GM21528 (cell line): ENCODE measurements around the gene DUSP2.
"Not testable (repeated sequence)": the region's sequence is repeated elsewhere in the genome, so short reads cannot be mapped to it uniquely, and the experiment has no call there.

Experiments
- ATAC-seq: cut with Tn5 transposase; IDR thresholded peaks from one replicate; pipeline ENCODE4 v1.9.1; 2021; ENCODE audit warnings: mild to moderate bottlenecking, moderate library complexity; ENCODE audit not compliant: unreplicated experiment, low FRiP score

The DUSP2 gene

DNA sequence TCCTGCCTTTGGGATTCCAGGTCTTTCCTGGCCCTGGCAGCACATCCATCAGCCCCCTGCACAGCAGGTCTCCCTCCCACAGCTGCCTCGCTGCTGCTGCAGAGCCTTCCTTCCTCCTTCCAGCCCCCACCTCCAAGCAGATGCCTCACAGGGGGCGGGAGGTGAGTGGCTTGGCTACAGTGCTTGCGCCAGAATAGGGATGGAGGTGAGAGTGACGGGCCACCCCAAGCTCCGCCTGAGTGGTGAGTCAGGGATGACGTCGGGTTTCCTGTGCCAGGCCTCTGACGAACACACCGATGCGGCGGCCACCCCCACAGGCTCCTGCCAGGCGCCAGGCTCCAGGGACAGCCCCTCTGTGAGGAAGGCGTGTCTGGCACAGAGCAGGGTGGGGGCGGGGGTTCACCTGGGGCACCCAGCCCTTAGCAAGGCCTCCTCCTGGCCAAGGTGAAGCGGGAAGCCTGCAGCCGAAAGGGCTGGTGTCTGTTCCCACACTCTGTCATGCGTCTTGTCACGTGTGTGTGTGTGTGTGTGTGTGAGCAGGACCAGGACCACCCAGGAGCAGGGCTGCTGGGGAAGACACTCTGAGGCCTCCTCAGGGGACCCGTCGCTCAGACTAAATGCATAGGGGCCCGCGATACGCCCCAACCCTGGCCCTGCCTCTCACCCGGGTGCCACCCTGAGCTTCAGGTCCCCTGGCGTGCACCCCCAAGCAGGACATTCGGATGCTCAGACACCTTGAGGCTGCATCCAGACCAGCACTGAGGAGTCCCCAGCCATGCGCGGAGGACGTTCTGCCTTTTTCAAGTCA lies 3.4 kb upstream of the DUSP2 start:
- peak; percentile 39 for ATAC-seq

DNA sequence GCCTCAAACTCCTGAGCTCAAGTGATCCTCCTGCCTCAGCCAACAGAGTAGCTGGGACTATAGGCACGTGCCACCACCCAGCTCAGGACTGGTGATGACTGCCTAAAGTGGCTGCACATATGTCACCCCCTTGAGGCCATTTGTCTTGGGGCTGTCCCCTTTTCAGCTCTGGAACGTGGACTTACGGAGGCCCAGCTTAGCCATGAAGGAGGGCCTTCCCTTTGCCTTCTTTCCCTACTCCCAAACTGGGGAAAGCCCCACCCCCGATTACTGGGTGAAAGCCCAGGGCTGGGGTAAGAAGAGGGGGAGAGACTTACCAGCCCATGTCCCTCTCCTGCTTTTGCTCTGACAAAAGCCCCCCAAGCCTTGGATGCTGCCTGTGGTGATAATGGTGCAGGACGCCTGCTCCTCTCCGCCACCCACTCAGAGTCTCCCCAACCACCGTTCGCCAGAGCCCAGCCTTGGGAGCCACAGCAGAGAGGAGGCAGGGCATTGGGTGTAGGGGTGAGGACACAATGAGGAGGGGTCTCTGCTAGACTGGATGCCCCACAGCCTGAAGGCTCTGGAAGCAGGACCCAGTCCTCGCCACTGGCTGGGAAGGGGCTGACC lies 2.5 kb upstream of the DUSP2 start:
- no peak for ATAC-seq

DNA sequence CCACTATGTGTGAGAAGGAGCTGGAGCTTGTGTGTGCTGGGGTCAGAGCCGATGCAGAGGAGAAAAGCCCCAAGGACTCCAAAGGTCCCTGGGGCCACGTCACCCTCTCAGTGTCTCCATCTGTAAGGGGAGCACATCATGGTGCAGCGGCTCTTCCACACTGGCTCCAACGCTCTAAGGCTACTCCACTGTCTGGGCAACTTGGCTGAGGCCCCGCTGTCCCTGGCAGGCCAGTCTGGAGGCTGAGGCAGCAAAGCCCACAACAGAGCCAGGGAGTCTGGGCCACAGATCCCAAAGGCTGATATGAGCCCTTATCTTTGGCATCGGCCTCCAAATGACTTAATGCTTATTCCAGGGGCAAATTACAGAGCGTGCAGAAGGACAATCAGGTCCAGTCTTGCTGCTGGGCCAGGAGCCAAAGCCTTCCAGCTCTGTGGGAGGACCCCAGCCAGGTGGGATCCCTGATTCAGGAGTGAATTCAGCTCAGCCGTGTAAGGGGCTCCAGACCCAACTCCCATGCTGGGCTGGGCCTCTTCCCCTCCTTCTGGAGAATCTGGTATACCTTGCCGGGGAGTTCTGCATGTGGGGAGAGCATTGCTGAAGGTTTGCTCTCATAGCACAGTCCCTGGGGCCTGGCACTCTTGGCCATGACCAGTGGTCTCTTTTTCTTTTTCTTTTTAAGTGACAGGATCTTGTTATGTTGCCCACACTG lies 1.8 kb upstream of the DUSP2 start:
- no peak for ATAC-seq

DNA sequence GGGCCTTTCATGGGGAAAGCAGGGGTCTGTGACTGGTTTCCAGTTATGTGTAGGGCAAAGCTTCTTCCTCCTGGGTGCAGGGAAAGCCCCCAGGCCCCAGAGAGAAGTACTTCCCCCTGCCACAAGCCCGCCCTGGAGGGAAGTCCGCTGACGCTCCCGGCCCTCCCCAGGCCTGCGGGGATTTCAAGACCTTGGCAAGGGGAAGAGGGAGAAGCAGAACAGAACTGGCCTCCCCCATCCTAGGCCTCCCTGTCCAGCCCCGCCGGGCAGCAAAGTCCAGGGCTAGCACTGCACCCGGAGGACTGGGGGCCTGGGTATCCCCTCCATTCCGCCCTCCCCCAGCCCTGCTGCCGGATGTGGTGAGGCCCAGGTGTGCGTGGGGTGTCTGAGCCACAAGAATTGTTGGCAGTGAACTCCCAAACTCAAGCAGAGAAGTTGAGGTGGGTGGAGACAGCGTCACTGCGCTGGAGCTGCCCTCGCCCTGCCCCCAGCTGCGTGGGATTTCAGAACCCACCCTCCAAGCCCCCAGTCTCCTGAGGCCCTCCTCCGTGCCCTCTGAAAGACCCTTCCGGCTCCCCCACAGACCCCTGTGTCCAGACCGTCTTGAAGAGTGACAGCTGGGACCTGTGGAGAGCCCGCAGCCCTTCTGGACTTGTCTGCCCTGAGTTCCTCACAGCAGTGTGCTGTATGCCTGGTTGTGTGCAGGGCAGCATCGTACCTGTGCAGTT lies 1.1 kb upstream of the DUSP2 start:
- ATAC-seq, result peak; percentile 31

DNA sequence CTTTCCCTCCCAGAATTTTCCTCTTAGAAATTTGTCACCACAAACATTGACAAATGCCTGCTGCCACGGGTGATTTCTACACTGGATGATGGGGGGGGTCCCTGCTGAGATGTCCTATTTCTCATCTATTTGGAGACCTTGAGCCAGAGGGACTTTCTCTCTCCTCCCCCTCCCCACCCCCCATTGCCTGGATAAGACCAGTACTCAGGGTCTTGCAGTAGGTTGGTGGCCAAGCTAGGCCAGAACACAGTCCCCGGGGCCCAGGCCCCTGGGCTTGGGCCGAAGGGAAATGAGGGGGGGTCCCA lies 560 bp upstream of the DUSP2 start:
- no peak for ATAC-seq

DNA sequence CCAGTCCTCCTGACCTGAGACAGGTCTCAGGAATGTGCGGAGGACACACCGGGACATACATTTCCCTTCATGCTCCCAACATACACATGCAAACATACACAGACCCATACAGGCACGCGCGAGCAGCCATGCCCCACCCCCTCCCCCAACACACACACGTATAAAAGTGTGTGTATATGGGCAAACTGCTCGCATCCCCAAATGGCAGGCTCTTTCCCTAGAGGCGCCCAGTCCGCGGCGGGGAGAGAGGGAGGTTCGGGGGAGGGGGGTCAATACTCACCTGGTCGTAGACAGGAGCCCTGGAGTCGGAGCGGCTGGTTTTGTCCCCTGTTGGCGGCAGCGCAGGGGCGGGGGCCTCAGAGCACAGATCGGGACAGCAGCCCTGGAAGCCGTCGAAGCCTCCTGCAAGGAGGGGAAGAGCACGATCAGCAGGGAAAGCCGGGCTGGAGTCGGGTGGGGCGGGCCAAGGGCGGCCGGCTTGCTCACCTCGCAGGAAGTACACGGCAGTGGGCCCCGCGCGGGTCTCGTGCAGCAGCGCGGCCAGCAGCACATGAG lies 682 bp downstream of the DUSP2 start:
- no peak for ATAC-seq

DNA sequence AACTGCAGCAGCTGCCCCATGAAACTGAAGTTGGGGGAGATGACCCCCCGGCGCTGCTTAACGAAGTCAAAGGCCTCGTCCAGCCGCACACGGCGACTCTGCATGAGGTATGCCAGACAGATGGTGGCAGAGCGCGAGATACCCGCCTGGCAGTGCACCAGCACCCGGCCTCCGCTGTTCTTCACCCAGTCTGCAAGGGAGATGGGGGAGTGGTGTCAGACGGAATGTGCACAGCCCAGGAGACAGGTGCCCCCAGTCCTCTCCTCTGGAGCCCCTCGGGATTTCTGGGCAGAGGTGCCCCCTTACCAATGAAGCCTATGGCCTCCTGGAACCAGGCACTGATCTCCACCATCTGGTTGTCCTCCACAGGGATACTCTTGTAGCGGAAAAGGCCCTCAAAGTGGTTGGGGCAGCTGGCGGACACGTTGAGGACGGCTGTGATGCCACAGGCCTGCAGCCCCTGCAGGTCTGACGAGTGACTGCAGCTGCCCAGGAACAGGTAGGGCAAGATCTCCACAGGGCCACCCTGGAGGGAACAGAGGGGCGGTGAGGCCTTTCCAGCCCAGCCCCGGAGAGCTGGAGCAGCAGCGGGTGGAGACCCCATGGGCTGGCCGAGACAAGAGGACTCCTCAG lies 1.3 kb downstream of the DUSP2 start:
- no peak for ATAC-seq

DNA sequence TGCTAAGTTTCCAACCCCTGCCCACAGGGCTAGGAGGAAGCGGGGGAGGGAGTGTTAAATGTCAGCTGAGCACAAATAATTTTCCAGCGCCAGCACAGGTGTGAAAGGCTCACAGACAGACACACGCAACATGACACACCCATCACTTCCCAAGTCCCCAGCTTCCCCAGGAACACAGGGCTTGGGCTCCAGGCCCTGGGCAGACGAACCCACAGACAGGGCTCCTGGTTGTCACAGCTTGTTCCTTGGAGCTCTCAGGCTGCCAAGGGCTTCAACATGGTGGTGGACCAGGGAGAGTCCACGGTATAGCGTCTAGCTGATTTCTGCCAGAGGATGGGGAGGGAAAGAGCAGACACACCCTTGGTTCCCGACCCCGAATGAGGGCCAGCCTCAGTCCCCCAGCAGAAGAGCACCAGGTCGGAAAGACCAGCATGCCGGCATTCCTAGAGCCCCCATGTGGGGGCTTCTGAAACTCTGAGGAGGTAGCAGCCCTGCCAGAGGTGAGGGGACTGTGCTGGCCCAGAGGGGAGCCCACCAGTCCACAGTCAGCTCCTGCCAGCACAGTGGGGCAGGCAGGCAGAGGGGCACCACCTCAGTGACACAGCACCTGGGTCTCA lies 1.9 kb downstream of the DUSP2 start:
- no peak for ATAC-seq

DNA sequence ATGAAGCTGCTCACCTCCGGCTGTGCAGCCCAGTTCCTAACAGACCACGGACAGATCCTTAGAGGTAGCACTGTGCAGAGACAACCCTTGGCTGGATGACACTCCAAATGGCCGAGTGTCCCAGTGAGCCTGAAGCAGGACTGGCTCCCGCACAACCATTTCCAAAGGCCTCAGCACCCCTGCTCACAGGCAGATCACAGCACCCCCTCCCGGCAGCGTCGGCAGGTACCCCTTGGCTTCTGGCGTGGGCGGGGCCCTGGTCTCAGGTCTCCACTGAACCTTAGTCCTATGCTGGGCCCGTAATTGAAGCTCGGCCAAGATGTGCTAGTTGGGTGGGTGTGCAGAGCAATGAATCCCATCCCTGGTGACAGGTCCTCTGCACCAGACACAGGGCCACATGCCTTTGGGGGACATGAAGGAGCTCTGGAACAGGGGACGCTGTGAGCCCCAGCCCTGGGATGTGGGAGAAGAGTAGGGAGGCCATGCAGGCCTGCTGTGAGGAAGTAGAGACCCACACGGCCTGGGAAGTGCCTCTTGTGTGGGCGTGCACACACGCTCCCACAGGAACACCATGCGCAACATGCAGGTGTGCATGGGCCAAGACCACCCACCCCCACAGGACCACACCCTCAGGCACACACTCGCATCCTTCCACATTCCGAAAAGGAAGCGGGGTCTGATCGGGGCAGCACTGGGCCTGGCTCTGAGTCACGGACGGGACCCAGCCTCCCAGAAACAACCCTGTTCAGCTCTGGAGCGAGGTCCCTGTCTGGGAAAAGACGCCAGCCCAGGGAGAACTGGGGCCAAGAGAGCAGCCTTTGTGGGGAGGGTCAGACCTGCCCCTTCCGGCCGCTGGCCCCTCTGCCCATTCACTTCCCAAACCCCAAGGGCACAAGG lies 2.8 kb downstream of the DUSP2 start:
- ATAC-seq, result no peak

DNA sequence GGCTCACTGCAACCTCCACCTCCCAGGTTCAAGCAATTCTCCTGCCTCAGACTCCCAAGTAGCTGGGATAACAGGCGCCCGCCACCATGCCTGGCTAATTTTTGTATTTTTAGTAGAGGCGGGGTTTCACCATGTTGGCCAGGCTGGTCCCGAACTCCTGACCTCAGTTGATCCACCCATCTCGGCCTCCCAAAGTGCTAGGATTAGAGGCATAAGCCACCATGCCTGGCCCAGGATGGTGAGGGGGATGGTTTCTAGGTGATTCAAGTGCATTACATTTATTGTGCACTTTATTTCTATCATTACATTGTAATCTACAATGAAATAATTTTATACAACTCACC lies 3.6 kb downstream of the DUSP2 start:
- ATAC-seq, result not testable (repeated sequence)

DNA sequence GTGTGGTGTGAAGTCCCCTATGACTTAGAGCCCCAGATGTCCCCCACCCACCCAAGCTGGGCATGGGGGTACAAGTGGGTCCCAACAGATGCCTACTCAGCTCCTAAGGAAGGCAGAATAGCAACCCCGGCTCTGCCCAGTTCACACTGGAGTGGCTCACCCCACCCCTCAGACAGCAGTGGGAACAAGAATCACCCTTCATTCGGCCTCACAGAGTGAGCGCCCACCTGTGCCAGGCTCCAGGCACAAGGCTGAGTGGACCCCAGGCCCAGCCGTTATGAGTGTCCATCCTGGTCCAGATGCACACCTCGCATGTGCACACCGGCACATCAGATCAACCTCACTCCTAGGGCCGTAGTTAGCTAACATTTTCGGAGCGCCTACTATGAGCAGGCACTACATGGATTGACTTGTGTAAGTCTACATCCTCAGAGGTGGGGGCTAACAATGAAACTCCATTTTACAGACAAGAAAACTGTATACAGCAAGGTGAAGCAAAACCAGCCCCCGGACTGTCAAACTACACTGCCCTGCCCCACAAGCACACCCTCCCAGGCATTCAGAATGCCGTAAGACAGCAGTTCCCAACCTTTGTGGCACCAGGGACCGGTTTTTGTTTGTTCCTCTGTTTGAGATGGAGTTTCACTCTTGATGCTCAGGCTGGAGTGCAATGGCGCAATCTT lies 4.2 kb downstream of the DUSP2 start:
- no peak for ATAC-seq

DNA sequence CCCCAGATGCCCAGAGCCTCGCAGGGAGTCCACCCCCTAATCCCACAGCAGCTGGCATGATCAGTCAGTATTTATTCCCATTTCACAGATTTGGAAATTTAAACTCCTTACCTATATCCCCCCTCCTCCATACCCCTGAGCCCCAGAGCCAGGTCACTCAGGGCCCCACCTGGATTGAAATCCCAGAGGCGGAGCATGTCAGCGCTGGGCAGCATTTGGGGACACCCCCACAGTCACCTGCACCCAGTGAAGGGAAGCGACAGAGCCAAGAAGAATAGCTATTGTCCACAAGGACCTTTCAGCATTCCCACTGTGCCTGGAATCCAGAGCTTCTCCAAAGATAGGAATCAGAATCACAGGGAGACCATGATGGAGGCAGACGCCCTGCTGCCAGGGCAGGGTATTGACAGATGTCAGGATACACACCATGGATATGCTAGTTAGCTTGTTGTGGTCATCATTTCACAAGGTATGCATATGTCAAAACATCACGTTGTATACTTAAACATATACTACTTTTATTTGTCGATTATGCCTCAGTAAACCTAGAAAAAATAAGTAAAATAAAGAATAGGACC lies 6.0 kb downstream of the DUSP2 start:
- no peak for ATAC-seq

DNA sequence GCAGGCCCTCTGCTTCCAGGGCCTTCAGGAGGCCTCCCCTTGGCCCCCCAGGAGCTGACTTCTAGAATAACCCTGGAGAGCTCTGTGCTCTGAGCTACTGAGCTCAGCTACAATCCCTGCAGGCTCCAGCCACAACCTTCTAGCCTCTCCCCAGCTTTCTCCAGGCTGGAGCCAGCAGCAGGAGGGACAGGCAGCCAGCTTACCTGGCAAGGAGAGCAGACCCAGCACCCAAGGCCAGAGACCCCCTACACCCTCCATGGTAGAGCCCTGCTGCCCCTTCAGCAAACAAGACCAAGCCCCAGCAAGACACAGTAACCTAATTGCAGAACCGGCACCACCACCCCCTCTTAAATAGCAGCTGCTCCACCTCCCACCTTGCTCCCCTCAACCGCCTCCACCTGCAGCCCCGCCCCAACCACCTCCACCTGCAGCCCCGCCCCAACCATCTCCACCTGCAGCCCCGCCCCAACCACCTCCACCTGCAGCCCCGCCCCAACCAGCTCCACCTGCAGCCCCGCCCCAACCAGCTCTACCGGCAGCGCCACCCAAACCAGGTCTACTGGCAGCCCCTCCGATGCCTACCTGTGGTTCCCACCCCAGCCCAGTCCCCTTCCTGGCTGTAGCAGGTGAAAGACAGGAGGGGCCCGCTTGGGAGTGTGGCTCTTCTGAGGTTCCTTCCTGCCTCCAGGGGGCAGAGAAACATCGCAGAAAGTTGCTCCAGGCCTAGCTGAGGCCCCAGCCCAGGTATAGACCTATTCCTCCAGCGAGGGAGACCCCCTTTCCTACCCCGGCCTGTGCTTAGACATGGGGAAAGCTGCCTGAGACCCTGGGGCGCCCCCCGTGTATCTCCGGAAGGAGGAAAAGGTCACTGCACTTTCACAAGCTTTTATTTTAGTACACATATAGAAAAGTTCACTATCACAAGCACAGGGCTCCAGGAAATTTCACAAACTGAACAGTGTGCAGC lies 6.8 kb downstream of the DUSP2 start, which contains the start of gene ASTL:
Gene ASTL, minus strand, starts transcription at position 324 of the 967 bp plus-strand sequence. Its CDS starts 66 bp downstream, at position 258.
- ATAC-seq, result no peak

DNA sequence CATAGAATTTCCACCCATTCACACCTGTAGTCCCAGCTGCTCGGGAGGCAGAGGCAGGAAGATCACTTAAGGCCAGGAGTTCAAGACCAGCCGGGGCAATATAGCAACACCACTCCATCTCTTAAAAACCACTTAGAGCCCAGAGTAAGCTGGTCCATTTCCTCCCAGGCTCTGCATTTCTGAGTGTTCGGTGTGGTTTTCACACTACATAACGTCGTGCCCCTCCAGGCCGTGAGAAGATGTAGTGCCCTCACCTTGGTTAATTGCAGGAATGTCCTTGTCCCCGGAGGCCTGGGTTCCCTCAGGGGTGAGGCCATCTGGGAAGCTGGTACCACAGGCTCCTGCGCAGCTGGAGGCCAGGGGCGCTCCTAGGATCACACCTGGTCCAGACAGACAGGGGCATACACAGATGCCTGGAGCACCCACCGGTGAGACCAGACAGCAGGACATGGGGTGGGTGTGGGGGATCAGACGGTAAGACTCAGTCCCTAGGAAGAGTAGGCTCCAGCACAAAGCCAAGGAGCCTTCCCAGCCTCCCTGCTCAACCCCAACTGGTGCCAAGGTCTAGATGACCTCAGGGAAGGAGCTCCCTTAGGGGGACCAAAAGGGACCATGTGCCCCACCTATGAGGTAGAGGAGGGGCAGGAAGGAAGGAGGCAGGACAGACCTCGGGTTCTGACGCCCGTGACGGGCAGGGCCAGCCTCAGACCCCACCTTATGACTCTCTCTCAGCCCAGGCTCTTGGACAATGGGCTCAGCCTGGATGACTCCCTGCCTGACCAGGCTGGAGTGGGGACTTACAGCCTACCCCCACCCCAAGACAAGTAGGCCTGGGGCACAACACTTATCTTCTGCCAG lies 7.7 kb downstream of the DUSP2 start:
- no peak for ATAC-seq

DNA sequence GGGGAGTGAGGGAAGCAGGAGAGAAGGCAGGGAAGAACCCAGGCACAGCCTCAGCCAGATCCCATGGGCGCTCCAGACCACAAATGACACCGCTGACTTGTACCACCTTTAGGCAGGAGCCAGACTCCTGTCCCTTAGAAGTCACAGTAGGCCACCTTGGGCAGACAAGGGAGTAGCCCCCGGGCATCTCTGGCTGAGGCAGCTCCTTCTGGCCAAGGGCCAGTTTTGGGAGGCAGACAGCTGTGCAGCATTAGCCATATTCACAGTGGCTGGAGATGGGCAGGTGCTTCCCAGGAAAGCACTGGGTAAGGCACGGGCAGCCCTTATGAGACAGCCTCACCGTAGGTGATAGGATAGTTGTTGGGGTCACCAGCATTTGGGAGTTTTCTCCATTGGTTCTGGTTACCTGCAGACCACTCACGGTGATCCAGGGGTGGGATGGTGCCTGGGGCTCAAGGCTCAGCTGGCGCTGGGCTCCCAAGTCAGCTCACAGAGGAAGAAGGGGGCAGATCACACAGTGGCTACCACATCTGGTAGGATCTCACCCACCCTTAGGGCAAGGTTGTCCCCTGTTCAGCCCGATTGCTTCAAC lies 9.0 kb downstream of the DUSP2 start:
- no peak for ATAC-seq

DNA sequence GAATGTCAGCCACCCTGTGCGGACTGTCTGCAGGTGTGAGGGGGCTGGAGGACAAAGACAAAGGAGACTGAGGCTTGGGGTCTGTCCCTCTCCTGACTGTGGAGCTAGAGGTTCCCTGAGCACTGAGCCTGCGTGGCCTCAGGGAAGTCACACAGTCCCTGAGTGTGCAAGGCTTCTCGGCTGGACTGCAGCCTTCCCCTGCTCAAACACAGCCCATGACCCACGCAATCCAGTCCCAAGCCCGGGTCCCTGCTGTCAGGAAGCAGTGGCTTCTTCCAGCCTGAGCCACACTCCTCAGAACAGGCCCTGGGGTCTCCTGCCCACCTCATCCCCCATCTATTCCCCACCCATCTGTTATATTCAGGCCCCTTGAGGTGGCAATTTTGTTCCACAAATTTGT lies 9.6 kb downstream of the DUSP2 start:
- no peak for ATAC-seq
